ENCODE results near the gene KRT80. TPM values are rescaled to one million over a fixed set of nuclear protein-coding genes. Genes with fewer than 3 reads are reported as not detected.

The KRT80 gene
- polyA plus RNA-seq, 1 donor: 7.0 TPM

GRCh38 chr12:52211716-52212585 is 20.1 kb upstream of the KRT80 start:
- no peak for DNase-seq (ENCODE audit: low read depth)

GRCh38 chr12:52210925-52211650 is 19.3 kb upstream of the KRT80 start:
- DNase-seq (ENCODE audit: low read depth): no peak

GRCh38 chr12:52210186-52210924 is 18.5 kb upstream of the KRT80 start:
- DNase-seq (ENCODE audit: low read depth): no peak

GRCh38 chr12:52209321-52209720 is 17.5 kb upstream of the KRT80 start:
- no peak for DNase-seq (ENCODE audit: low read depth)

- DNase-seq (ENCODE audit: low read depth): no peak
These were observed 16.8 kb upstream of the KRT80 start for GRCh38 chr12:52208424-52209165.

GRCh38 chr12:52207895-52208294 is 16.1 kb upstream of the KRT80 start:
- peak; percentile 38 for DNase-seq (ENCODE audit: low read depth)

- DNase-seq (ENCODE audit: low read depth): no peak
These were observed 15.3 kb upstream of the KRT80 start for GRCh38 chr12:52207106-52207505.

- DNase-seq (ENCODE audit: low read depth): no peak
These were observed 14.7 kb upstream of the KRT80 start for GRCh38 chr12:52206304-52207040.

GRCh38 chr12:52205612-52206303 is 13.9 kb upstream of the KRT80 start:
- DNase-seq (ENCODE audit: low read depth): no peak

GRCh38 chr12:52204931-52205505 is 13.2 kb upstream of the KRT80 start:
- DNase-seq (ENCODE audit: low read depth): no peak

GRCh38 chr12:52204095-52204930 is 12.5 kb upstream of the KRT80 start:
- DNase-seq (ENCODE audit: low read depth): no peak

GRCh38 chr12:52203079-52203921 is 11.5 kb upstream of the KRT80 start:
- DNase-seq (ENCODE audit: low read depth): no peak

- DNase-seq (ENCODE audit: low read depth): no peak
These were observed 10.7 kb upstream of the KRT80 start for GRCh38 chr12:52202361-52203078.

GRCh38 chr12:52201451-52201839 is 9.6 kb upstream of the KRT80 start:
- DNase-seq (ENCODE audit: low read depth): no peak

GRCh38 chr12:52200781-52201450 is 9.1 kb upstream of the KRT80 start:
- no peak for DNase-seq (ENCODE audit: low read depth)

GRCh38 chr12:52200086-52200780 is 8.4 kb upstream of the KRT80 start:
- DNase-seq (ENCODE audit: low read depth): no peak
